ENCODE data around the gene RIPK4.

The RIPK4 gene

DNA sequence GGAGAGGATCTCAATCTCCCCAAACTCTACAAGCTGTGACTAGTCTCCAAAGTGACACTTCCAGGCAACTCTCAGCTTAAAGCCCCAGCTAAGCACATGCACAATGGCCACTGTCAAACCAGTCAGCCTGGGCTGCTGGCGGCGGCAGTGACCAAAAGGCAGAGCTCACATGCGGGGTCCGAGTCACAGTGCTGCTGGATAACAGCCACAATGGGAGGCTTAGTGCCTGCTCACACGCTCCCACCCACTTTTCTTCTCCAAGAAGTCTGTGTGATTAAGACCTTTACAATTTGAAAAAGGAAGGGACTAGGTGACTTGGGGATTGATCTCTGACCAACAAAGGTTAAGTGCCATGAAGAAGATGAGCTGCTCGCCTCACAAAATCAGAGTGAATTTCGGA, 16.8 kb downstream of the RIPK4 start:
- DNase-seq (ENCODE audit: low read depth): no peak
- TF ChIP-seq, protein P1, sequence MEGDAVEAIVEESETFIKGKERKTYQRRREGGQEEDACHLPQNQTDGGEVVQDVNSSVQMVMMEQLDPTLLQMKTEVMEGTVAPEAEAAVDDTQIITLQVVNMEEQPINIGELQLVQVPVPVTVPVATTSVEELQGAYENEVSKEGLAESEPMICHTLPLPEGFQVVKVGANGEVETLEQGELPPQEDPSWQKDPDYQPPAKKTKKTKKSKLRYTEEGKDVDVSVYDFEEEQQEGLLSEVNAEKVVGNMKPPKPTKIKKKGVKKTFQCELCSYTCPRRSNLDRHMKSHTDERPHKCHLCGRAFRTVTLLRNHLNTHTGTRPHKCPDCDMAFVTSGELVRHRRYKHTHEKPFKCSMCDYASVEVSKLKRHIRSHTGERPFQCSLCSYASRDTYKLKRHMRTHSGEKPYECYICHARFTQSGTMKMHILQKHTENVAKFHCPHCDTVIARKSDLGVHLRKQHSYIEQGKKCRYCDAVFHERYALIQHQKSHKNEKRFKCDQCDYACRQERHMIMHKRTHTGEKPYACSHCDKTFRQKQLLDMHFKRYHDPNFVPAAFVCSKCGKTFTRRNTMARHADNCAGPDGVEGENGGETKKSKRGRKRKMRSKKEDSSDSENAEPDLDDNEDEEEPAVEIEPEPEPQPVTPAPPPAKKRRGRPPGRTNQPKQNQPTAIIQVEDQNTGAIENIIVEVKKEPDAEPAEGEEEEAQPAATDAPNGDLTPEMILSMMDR (conservative IDR thresholded peaks at IDR 0.05; ENCODE audit: low read depth, low read length): no peak
- H3K4me3 ChIP-seq (ENCODE audit: low read depth, low read length): no peak overlapping the region

DNA sequence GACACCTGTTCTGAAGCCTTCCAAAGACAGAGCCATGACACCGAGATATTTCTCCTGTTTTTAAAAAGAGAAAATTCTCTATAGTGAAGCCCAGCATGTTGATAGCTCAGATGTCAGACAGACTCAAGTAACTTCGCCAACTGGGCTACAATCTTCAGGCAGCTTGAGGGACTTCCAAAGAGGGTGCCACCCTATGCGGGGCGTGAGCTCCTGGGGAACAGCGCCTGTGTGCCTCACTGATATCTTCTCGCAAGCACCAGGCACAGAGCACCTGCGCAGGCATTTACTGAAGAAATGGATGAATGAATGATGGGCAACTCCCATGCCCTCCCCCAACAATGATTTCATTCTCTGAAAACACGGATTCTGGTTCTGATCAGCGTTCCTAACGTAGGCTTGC, 17.6 kb downstream of the RIPK4 start:
- DNase-seq (ENCODE audit: low read depth): no peak
- TF ChIP-seq, protein P1 (conservative IDR thresholded peaks at IDR 0.05; ENCODE audit: low read depth, low read length): no peak
- no peak overlapping the region for H3K4me3 ChIP-seq (ENCODE audit: low read depth, low read length)

DNA sequence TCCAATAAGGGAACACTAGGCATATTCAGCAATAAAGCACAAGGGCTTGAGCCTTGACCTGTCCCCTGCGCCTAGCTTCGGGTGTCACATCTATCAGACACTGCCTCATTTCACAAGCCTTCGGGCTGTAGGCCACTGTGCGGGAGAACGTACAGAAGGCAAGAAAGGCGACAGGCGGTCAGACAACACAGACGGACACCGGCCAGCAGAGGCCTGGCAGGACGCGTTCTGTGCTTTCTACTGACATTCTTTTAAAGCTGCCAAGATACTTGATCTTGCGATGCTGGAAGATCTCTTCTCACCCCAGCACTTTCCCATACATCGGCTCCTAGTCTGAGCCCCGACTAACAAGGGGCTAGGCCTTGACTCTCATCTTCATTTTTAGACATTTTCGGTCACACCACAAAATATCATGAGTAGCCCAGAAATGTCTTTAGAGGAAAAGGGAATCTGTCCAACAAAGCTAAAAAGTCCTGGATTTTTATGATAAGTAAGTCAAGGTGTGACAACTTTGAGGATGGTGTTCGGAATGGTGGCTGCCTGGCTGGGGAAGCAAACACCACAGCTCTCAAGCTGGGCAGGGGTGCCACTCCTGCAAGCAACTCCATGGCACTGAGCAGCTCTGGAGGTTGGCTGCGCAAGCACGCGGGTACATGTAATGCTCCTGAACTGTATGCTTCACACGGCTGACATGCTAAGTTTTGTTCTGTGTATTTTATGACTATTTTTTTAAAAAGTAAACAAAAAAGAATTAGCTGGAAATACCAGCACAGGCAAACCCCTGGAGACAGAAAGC, 18.7 kb downstream of the RIPK4 start:
- no peak for DNase-seq (ENCODE audit: low read depth)
- H3K4me3 ChIP-seq (ENCODE audit: low read depth, low read length): no peak overlapping the region
- TF ChIP-seq, protein P1 (conservative IDR thresholded peaks at IDR 0.05; ENCODE audit: low read depth, low read length): no peak

DNA sequence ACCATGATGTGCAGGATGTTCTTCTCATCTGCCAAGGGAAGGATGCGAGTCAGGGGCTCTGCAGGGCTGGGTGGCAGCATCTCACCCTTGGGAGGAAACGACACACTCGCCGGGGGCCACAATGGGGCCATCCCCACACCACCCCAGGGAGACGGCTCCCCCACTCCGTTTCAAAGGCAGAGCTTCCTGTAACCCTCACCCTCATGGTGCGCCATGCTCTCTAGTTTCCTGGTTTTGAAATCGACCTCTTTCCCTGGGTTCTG, 20.2 kb downstream of the RIPK4 start:
- TF ChIP-seq, protein P1 (conservative IDR thresholded peaks at IDR 0.05; ENCODE audit: low read depth, low read length): no peak
- H3K4me3 ChIP-seq (ENCODE audit: low read depth, low read length): no peak overlapping the region
- no peak for DNase-seq (ENCODE audit: low read depth)

DNA sequence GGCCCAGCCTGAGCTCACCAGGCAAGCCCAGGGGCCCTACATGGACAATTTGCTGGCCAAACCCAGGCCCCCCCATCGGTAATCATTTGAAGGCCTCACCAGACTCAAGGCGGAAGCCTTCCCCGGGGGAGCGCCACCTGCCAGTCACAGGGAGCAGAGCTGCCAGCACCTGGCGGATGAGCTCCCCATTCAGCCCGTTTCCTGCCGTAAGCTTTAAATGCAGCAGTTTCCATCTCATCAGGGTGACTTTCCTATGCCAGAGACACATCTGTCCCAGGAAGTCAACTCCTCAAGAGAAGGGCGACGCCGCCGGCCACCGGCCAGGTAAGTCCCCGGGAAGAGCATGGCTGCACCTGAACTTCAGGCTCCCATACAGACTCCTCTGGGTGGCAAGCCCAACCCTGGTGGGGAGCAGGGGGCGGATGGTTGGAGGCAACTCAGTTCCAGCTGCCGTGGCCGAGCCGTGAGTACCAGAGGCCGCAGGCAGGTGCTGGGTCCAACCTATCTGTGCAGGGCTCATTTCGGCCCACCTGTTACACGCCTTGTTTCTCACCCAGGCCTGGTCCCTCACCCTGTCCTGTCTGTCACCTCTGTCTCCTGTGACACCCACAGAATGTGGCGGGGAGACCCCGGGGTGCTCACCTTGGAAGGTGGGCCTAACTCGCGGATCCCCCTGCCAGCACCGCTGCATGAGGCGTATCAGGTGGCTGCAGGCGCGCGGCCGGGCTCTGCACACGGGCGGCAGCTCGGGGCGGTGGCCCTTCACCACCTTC, 20.7 kb downstream of the RIPK4 start:
- no peak overlapping the region for H3K4me3 ChIP-seq (ENCODE audit: low read depth, low read length)
- TF ChIP-seq, protein P1 (conservative IDR thresholded peaks at IDR 0.05; ENCODE audit: low read depth, low read length): no peak
- DNase-seq (ENCODE audit: low read depth): no peak

DNA sequence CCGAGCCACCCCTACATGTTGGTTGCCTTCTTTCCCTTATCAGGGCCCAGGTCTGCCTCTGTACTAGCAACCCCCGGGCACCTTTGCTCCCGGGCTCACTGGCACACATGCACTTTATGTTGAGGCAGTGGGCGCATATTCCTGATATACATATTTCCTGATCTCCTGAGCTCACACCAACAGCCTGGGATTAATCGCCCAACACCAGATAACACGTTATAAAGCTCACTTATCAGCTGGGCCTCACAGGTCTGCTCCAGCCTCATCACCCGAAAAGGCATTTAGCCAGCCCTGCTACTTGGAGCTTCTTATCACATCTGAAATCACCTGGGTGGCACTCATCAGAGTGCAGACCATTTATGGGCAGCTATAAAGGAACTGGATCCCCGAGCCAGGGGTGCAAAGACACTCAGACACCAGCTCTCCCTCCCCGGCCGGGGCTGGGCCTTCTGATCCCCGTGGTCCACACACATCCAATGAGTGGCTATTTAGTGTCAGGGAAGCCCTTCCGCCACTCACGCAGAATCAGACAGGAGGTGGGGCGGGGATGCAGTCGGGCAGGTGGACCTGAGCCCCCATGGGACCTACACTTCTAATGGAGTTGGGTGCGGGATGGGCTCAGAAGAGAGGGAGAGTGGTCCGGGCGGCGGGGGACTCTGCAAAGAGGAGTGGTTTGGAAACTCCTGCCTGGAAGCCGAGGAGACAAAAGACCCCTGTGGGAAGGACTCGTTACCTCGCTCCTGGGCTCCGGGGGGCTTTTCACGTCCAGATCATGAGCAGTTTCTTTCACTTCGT, 21.6 kb downstream of the RIPK4 start:
- no peak overlapping the region for H3K4me3 ChIP-seq (ENCODE audit: low read depth, low read length)
- TF ChIP-seq, protein P1 (conservative IDR thresholded peaks at IDR 0.05; ENCODE audit: low read depth, low read length): no peak
- no peak for DNase-seq (ENCODE audit: low read depth)

All from choroid plexus epithelial cell (primary cell).